H1 (cell line): ENCODE results near the gene NQO2.
A peak's percentile ranks its signal among the peaks of the same experiment; 100 is the strongest.

Experiments
- BCL11A ChIP-seq, 2 experiments: IDR thresholded peaks; one replicate each; pipeline ENCODE4 v1.6.1; 2011; ENCODE audit warnings: low read depth in 2 of 2, low read length in 2 of 2, mild to moderate bottlenecking in 2 of 2
- BRCA1 ChIP-seq: IDR thresholded peaks from 2 replicates; pipeline ENCODE4 v1.6.1; 2012; ENCODE audit warnings: low read depth, low read length, improper control_type of control experiment
- EGR1 ChIP-seq: IDR thresholded peaks from 2 replicates; pipeline ENCODE4 v1.6.1; 2011; ENCODE audit warnings: low read depth, low read length, borderline replicate concordance
- POLR2A ChIP-seq, 2 experiments: IDR thresholded peaks; 1 replicate in 1 of 2; 2 replicates in 1 of 2; pipeline ENCODE4 v1.6.1; 2011; ENCODE audit warnings: low read depth in 2 of 2, low read length in 2 of 2, mild to moderate bottlenecking in 2 of 2; ENCODE audit errors: control extremely low read depth in 1 of 2
- TF ChIP-seq, protein P1 (sequence below), 3 experiments: IDR thresholded peaks; 1 replicate in 2 of 3; 2 replicates in 1 of 3; pipeline versions ENCODE4 v1.5.1 to v1.6.1; 2011; ENCODE audit warnings: low read length in 3 of 3, mild to moderate bottlenecking in 3 of 3, inconsistent platforms in 2 of 3, low read depth in 1 of 3, moderate library complexity in 1 of 3; ENCODE audit not compliant: insufficient read depth in 1 of 3; ENCODE audit errors: control extremely low read depth in 1 of 3
- TF ChIP-seq, protein P2 (sequence below): IDR thresholded peaks from 2 replicates; pipeline ENCODE4 v1.6.1; 2012; ENCODE audit warnings: inconsistent platforms

DNA sequence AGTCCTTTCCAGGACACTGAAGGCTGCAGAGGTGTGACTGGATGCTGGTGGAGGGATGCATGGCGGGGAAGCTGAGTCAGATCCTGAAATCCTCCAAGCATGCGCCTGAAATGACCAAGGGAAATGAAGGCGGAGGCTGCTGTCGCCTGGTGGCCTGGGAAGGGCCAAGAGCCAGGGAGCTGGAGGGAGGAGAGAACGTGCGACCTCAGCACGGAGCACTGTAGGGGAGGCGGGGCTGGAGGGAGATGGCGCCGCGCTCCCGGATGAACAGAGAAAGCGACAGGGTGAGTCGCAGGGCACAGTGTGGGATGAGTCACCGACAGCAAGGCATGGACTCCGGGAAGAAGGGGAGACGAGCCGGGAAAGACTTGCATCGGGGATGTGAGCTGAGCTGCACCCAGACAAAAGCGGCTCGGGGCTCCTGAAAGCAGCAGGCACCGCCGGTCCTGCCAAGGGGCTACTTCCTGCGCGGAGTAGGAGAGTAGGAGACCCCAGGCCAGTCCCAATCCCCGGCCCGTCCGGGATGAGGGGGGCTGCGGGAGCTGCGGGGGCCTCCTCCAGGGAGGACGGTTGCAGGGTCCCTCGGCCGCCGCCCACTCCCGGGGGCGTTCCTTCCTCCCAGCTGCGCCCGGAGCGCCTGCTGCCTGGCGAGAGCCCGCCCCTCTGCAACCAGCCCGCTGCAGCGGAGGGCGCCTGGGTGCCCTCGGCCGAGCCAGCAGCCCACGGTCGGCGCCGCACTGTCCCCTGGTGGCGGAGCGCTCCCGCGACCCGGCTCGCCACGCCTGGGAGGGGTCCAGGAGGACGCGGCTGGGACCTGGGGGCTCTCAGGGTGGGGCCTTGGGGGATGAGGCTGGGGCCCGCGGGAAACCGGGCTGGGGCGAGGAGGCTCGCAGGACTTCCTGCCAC is 11.0 kb upstream of the NQO2 start:
- TF ChIP-seq, protein P1, sequence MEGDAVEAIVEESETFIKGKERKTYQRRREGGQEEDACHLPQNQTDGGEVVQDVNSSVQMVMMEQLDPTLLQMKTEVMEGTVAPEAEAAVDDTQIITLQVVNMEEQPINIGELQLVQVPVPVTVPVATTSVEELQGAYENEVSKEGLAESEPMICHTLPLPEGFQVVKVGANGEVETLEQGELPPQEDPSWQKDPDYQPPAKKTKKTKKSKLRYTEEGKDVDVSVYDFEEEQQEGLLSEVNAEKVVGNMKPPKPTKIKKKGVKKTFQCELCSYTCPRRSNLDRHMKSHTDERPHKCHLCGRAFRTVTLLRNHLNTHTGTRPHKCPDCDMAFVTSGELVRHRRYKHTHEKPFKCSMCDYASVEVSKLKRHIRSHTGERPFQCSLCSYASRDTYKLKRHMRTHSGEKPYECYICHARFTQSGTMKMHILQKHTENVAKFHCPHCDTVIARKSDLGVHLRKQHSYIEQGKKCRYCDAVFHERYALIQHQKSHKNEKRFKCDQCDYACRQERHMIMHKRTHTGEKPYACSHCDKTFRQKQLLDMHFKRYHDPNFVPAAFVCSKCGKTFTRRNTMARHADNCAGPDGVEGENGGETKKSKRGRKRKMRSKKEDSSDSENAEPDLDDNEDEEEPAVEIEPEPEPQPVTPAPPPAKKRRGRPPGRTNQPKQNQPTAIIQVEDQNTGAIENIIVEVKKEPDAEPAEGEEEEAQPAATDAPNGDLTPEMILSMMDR (IDR thresholded peaks at IDR 0.05; ENCODE audit: control extremely low read depth in 1 of 3, insufficient read depth in 1 of 3, low read depth in 1 of 3, low read length in 3 of 3), result peak; percentile 80 to 87 (median 82)
- TF ChIP-seq BRCA1, result no peak
- peak; percentile 68 to 94 for TF ChIP-seq POLR2A (IDR thresholded peaks at IDR 0.05; ENCODE audit: control extremely low read depth in 1 of 2, low read depth in 2 of 2, low read length in 2 of 2)
- TF ChIP-seq, protein P2, sequence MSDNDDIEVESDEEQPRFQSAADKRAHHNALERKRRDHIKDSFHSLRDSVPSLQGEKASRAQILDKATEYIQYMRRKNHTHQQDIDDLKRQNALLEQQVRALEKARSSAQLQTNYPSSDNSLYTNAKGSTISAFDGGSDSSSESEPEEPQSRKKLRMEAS, result peak; percentile 82
- no peak for TF ChIP-seq BCL11A (IDR thresholded peaks at IDR 0.05; ENCODE audit: low read depth in 2 of 2, low read length in 2 of 2)
- peak; percentile 91 for TF ChIP-seq EGR1
